ENCODE results near the gene KRTAP16-1. TPM values are rescaled to one million over a fixed set of nuclear protein-coding genes. Genes with fewer than 3 reads are reported as not detected.

The KRTAP16-1 gene
- total RNA-seq, 1 donor from 2014 or later: not detected

GRCh38 chr17:41301916-41302901, 6.9 kb downstream of the KRTAP16-1 start, which contains the start of gene KRTAP29-1:
TSS of gene KRTAP29-1 (minus strand) at chr17:41302851. CDS start at chr17:41302851, 0 bp downstream.
- Mint-ChIP-seq H3K4me1 (no peaks in the 10 kb centered on the region), H3K36me3 (peaks cover 6% of the 10 kb centered on the region), H3K9me3 (peaks cover 12% of the 10 kb centered on the region), H3K27me3 (ENCODE audit: low read depth) (no peaks in the 10 kb centered on the region), H3K4me3 (no peak within 1 kb of the TSS), H3K27ac (no peak within 1 kb of the TSS)
- DNase-seq (ENCODE audit: low spot score in 2 of 2, unreplicated experiment in 2 of 2): no peak
- no peak for TF ChIP-seq CTCF (IDR thresholded peaks at IDR 0.05; ENCODE audit: unreplicated experiment)

GRCh38 chr17:41301204-41301790, 7.8 kb downstream of the KRTAP16-1 start:
- no peak overlapping the region for H3K27ac Mint-ChIP-seq

GRCh38 chr17:41298458-41299135, 10.5 kb downstream of the KRTAP16-1 start:
- peaks cover 6% of the 10 kb centered on the region for H3K36me3 Mint-ChIP-seq
- TF ChIP-seq CTCF (IDR thresholded peaks at IDR 0.05; ENCODE audit: unreplicated experiment): no peak
- H3K4me1 Mint-ChIP-seq: peaks cover 12% of the 10 kb centered on the region

More at GRCh38 chr17:41301204-41301790, 7.8 kb downstream of the KRTAP16-1 start:
- TF ChIP-seq CTCF (IDR thresholded peaks at IDR 0.05; ENCODE audit: unreplicated experiment): no peak
- Mint-ChIP-seq H3K36me3 (peaks cover 6% of the 10 kb centered on the region), H3K27me3 (ENCODE audit: low read depth) (no peaks in the 10 kb centered on the region), H3K9me3 (peaks cover 12% of the 10 kb centered on the region), H3K4me3 (no peak overlapping the region), H3K4me1 (peaks cover 4% of the 10 kb centered on the region)
- DNase-seq (ENCODE audit: low spot score in 2 of 2, unreplicated experiment in 2 of 2): no peak

GRCh38 chr17:41296846-41297245, 12.3 kb downstream of the KRTAP16-1 start:
- Mint-ChIP-seq H3K27me3 (ENCODE audit: low read depth) (no peaks in the 10 kb centered on the region), H3K36me3 (peaks cover 6% of the 10 kb centered on the region), H3K4me1 (peaks cover 17% of the 10 kb centered on the region), H3K4me3 (no peak overlapping the region), H3K27ac (no peak overlapping the region), H3K9me3 (peaks cover 15% of the 10 kb centered on the region)
- no peak for DNase-seq (ENCODE audit: low spot score in 2 of 2, unreplicated experiment in 2 of 2)
- no peak for TF ChIP-seq CTCF (IDR thresholded peaks at IDR 0.05; ENCODE audit: unreplicated experiment)

More at GRCh38 chr17:41298458-41299135, 10.5 kb downstream of the KRTAP16-1 start:
- DNase-seq (ENCODE audit: low spot score in 2 of 2, unreplicated experiment in 2 of 2): no peak
- no peak overlapping the region for H3K4me3 Mint-ChIP-seq
- no peak overlapping the region for H3K27ac Mint-ChIP-seq
- no peaks in the 10 kb centered on the region for H3K27me3 Mint-ChIP-seq (ENCODE audit: low read depth)
- H3K9me3 Mint-ChIP-seq: peaks cover 15% of the 10 kb centered on the region

- Mint-ChIP-seq H3K27ac (no peak overlapping the region), H3K27me3 (ENCODE audit: low read depth) (no peaks in the 10 kb centered on the region), H3K4me3 (no peak overlapping the region), H3K36me3 (no peaks in the 10 kb centered on the region), H3K4me1 (peaks cover 28% of the 10 kb centered on the region), H3K9me3 (peaks cover 3% of the 10 kb centered on the region)
- TF ChIP-seq CTCF (IDR thresholded peaks at IDR 0.05; ENCODE audit: unreplicated experiment): no peak
- DNase-seq (ENCODE audit: low spot score in 2 of 2, unreplicated experiment in 2 of 2): no peak
These were observed 15.1 kb downstream of the KRTAP16-1 start for GRCh38 chr17:41294016-41294415.

Data from mesothelial cell of epicardium (in vitro differentiated cells).